ENCODE data around the gene C1QL1.

DNA sequence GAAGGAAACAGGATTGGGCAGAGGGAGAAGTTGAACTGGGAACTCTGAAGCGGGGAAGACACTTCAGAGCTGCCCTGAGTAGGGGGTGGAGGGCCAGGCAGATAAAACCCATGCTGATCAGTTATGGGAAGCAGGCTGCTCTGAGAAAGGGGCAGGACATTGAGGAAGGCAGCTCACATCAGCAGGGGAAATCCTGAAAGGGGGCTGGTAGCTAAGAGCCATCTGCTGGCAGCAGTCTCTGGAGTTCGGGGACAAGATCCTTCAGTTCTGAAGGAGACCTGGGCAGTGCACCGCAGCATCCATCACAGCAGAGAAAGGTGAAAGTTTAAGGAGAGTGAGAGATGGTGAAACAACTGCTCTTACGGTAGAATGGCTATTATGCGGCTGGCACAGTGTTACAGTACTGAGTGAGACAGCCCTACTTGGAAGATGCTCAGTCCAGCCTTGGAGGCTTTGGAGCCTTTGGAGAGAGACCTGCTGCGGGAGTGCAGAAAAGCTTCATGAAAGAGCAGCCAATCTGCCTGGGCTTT, 15.1 kb downstream of the C1QL1 start:
- TF ChIP-seq, protein P1, sequence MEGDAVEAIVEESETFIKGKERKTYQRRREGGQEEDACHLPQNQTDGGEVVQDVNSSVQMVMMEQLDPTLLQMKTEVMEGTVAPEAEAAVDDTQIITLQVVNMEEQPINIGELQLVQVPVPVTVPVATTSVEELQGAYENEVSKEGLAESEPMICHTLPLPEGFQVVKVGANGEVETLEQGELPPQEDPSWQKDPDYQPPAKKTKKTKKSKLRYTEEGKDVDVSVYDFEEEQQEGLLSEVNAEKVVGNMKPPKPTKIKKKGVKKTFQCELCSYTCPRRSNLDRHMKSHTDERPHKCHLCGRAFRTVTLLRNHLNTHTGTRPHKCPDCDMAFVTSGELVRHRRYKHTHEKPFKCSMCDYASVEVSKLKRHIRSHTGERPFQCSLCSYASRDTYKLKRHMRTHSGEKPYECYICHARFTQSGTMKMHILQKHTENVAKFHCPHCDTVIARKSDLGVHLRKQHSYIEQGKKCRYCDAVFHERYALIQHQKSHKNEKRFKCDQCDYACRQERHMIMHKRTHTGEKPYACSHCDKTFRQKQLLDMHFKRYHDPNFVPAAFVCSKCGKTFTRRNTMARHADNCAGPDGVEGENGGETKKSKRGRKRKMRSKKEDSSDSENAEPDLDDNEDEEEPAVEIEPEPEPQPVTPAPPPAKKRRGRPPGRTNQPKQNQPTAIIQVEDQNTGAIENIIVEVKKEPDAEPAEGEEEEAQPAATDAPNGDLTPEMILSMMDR (conservative IDR thresholded peaks at IDR 0.05), result no peak
- TF ChIP-seq EZH2 (IDR thresholded peaks at IDR 0.05; ENCODE audit: low read depth), result no peak

All from PC-9 (cell line).